Stimulated activated CD4-positive, alpha-beta T cell treated with anti-CD3 and anti-CD28 coated beads, TNF-alpha, amount 100 ng/mL, for 48 hours (primary cell): ENCODE measurements around the gene CXADR.
"Not testable (repeated sequence)": the region's sequence is repeated elsewhere in the genome, so short reads cannot be mapped to it uniquely, and the experiment has no call there.

Source experiments
- DNase-seq, 3 donors: peaks; one replicate each; pipeline ENCODE4 v3.0.0-alpha.2; 2020; ENCODE audit warnings: low read depth in 3 of 3

Gene CXADR

GRCh38 chr21:17512253-17513213, at the start of gene CXADR:
CXADR (plus strand) TSS chr21:17513043; CDS start chr21:17513130, 87 bp downstream.
- DNase-seq = peak; percentile 46 to 68 (median 52)

- DNase-seq = no peak
Observed at GRCh38 chr21:17466166-17466565, 46.7 kb upstream of the CXADR start.

GRCh38 chr21:17467392-17467791, 45.5 kb upstream of the CXADR start:
- DNase-seq = no peak

- no peak for DNase-seq
Observed at GRCh38 chr21:17467829-17468228, 45.0 kb upstream of the CXADR start.

- no peak for DNase-seq
Observed at GRCh38 chr21:17468698-17469097, 44.1 kb upstream of the CXADR start.

GRCh38 chr21:17469727-17470126, 43.1 kb upstream of the CXADR start:
- DNase-seq = no peak

GRCh38 chr21:17472182-17472581, 40.7 kb upstream of the CXADR start:
- no peak for DNase-seq

GRCh38 chr21:17472592-17473271, 40.1 kb upstream of the CXADR start:
- no peak for DNase-seq

- DNase-seq = no peak
Observed at GRCh38 chr21:17476006-17476405, 36.8 kb upstream of the CXADR start.

GRCh38 chr21:17478156-17478555, 34.7 kb upstream of the CXADR start:
- not testable (repeated sequence) for DNase-seq

- no peak for DNase-seq
Observed at GRCh38 chr21:17479606-17480005, 33.2 kb upstream of the CXADR start.

GRCh38 chr21:17482928-17483327, 29.9 kb upstream of the CXADR start:
- no peak for DNase-seq

GRCh38 chr21:17488620-17489019, 24.2 kb upstream of the CXADR start:
- no peak for DNase-seq

- DNase-seq = not testable (repeated sequence)
Observed at GRCh38 chr21:17489565-17489964, 23.3 kb upstream of the CXADR start.

- no peak for DNase-seq
Observed at GRCh38 chr21:17491716-17492414, 21.0 kb upstream of the CXADR start.

- DNase-seq = no peak
Observed at GRCh38 chr21:17492415-17493168, 20.3 kb upstream of the CXADR start.

- DNase-seq = no peak
Observed at GRCh38 chr21:17494051-17494450, 18.8 kb upstream of the CXADR start.

GRCh38 chr21:17495680-17496079, 17.2 kb upstream of the CXADR start:
- DNase-seq = no peak

- DNase-seq = no peak
Observed at GRCh38 chr21:17497316-17497715, 15.5 kb upstream of the CXADR start.

GRCh38 chr21:17498586-17498985, 14.3 kb upstream of the CXADR start:
- DNase-seq = no peak
